Right atrium auricular region (tissue), 2 donors: ENCODE data around the gene MAPKAPK5. TPM values are rescaled to one million over a fixed set of nuclear protein-coding genes. Genes with fewer than 3 reads are reported as not detected.

ENCODE experiments used
- DNase-seq: peaks from one replicate; pipeline ENCODE4 v3.0.0-alpha.2; 2019; ENCODE audit warnings: low spot score
- H3K27ac ChIP-seq, 2 donors: fragments of 200-600 bp; sonication (generic); 1 replicate in 1 of 2; 2 replicates in 1 of 2; pipeline ENCODE4 v1.5.1; 2016 to 2019
- H3K27me3 ChIP-seq, 2 donors: fragments of 200-600 bp; sonication (generic); one replicate each; pipeline versions ENCODE4 v1.5.1 to v1.6.0; 2017 to 2019
- H3K36me3 ChIP-seq: fragments of 200-600 bp; sonication (generic); one replicate; pipeline ENCODE4 v1.5.1; 2016
- H3K4me1 ChIP-seq, 2 donors: fragments of 200-600 bp; sonication (generic); one replicate each; pipeline versions ENCODE4 v1.5.1 to v1.6.0; 2017 to 2019
- H3K4me3 ChIP-seq, 2 donors: fragments of 200-600 bp; sonication (generic); 1 replicate in 1 of 2; 2 replicates in 1 of 2; pipeline ENCODE4 v1.5.1; 2017 to 2019; ENCODE audit warnings: mild to moderate bottlenecking in 1 of 2, moderate library complexity in 1 of 2
- H3K9me3 ChIP-seq, 2 donors: fragments of 200-600 bp; sonication (generic); one replicate each; pipeline ENCODE4 v1.5.1; 2019
- total RNA-seq, 2 donors: library from RNA; depleted of rRNA; stranded (reverse); fragments of >200 nt; gene quantifications; one replicate each; pipeline ENCODE4 v1.1.0, GENCODE V29; 2016
- TF ChIP-seq, protein P1 (sequence below), 2 donors: fragments of 200-600 bp; sonication (generic); IDR thresholded peaks; one replicate each; pipeline ENCODE4 v1.5.1; 2019; ENCODE audit warnings: antibody characterized with exemption in 2 of 2

The MAPKAPK5 gene, protein sequence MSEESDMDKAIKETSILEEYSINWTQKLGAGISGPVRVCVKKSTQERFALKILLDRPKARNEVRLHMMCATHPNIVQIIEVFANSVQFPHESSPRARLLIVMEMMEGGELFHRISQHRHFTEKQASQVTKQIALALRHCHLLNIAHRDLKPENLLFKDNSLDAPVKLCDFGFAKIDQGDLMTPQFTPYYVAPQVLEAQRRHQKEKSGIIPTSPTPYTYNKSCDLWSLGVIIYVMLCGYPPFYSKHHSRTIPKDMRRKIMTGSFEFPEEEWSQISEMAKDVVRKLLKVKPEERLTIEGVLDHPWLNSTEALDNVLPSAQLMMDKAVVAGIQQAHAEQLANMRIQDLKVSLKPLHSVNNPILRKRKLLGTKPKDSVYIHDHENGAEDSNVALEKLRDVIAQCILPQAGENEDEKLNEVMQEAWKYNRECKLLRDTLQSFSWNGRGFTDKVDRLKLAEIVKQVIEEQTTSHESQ
- 10 to 100 TPM; 30.9 to 42.5 TPM for total RNA-seq

GRCh38 chr12:111841750-111842555 lies at the start of gene MAPKAPK5:
TSS of gene MAPKAPK5 (plus strand) at chr12:111842228. CDS start at chr12:111842734, 506 bp downstream.
- TF ChIP-seq, protein P1, sequence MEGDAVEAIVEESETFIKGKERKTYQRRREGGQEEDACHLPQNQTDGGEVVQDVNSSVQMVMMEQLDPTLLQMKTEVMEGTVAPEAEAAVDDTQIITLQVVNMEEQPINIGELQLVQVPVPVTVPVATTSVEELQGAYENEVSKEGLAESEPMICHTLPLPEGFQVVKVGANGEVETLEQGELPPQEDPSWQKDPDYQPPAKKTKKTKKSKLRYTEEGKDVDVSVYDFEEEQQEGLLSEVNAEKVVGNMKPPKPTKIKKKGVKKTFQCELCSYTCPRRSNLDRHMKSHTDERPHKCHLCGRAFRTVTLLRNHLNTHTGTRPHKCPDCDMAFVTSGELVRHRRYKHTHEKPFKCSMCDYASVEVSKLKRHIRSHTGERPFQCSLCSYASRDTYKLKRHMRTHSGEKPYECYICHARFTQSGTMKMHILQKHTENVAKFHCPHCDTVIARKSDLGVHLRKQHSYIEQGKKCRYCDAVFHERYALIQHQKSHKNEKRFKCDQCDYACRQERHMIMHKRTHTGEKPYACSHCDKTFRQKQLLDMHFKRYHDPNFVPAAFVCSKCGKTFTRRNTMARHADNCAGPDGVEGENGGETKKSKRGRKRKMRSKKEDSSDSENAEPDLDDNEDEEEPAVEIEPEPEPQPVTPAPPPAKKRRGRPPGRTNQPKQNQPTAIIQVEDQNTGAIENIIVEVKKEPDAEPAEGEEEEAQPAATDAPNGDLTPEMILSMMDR (IDR thresholded peaks at IDR 0.05) = peak in 1 of 2 donors; percentile 2
- Histone ChIP-seq H3K36me3 (peaks cover 10% of the 10 kb centered on the region), H3K27ac (peak within 1 kb of the TSS; percentile 93 to 97), H3K4me3 (peak within 1 kb of the TSS; percentile 91 to 94), H3K27me3 (no peaks in the 10 kb centered on the region), H3K9me3 (no peaks in the 10 kb centered on the region), H3K4me1 (peaks cover 0 to 37% of the 10 kb centered on the region in 2 donors)
- peak; percentile 96 for DNase-seq

DNA sequence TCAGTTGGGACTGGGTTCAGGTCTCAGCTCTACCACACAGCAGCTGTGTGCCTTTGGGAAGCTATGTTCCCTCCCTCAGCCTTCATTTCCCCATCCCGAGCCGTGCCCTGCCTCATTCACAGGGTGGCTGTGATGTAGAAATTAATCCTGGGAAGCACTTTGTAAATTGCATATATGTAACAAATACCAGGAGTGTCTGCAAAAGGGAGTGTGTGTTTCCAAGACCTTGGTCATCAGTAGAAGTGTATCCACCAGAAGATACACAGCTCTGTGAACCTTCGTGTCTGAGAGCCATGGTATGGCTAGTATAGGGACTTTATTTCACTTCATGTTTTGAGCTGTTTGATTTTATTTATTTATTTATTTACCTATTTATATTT lies 49.2 kb upstream of the MAPKAPK5 start:
- H3K27me3 ChIP-seq = no peaks in the 10 kb centered on the region
- peak overlapping the region; percentile 74 to 91 for H3K27ac ChIP-seq
- no peaks in the 10 kb centered on the region for H3K9me3 ChIP-seq
- no peak for DNase-seq
- no peak overlapping the region for H3K4me3 ChIP-seq
- peaks cover 71% of the 10 kb centered on the region for H3K36me3 ChIP-seq
- TF ChIP-seq, protein P1 (IDR thresholded peaks at IDR 0.05) = no peak
- peaks cover 0 to 23% of the 10 kb centered on the region in 2 donors for H3K4me1 ChIP-seq

DNA sequence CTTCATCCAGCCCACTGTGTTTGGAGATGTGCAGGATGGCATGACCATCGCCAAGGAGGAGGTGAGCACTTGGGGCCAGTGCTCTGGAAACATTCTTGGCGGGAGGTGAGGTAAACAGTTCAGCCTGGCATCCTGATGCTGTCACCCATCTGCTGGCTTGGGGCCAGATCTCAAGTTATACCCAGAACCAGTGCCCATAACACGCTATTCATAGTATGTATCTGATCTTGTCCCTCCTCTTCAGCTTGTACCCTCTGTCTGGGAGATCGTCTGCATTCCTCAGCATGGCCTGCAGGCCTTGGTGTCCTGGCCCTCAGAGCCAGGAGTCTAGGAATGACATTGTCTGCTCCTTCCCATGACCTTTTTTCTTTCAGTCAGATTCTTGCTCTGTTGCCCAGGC lies 43.8 kb upstream of the MAPKAPK5 start:
- Histone ChIP-seq H3K9me3 (no peaks in the 10 kb centered on the region), H3K27me3 (no peaks in the 10 kb centered on the region), H3K4me3 (no peak overlapping the region), H3K4me1 (peaks cover 0 to 9% of the 10 kb centered on the region in 2 donors), H3K27ac (peak overlapping the region in 1 of 2 donors; percentile 63), H3K36me3 (peaks cover 79% of the 10 kb centered on the region)
- no peak for DNase-seq
- TF ChIP-seq, protein P1 (IDR thresholded peaks at IDR 0.05) = no peak

GRCh38 chr12:111799758-111800157 lies 42.3 kb upstream of the MAPKAPK5 start:
- no peak overlapping the region for H3K27ac ChIP-seq
- TF ChIP-seq, protein P1 (IDR thresholded peaks at IDR 0.05) = no peak

DNA sequence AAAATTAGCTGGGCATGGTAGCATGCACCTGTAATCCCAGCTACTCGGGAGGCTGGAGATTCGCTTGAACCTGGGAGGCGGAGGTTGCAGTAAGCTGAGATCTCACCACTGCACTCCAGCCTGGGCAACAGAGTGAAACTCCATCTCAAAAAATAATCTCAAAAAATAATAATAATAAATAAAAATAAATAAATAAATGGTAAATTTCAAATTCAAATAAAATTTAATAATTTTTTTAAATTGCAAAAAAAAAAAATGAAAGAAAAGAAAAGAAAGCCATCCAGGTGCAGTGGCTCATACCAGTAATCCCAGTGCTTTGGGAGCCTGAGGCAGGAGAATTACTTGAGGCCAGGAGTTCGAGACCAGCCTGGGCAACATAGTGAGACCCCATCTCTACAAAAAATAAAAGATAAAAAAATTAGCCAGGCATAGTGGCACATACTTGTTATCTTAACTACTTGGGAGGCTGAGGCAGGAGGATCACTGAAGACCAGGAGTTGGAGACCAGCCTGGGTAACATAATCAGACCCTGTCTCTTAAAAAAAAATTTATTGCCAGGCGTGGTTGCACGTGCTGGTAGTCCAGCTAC lies 38.9 kb upstream of the MAPKAPK5 start:
- H3K36me3 ChIP-seq = peaks cover 78% of the 10 kb centered on the region
- H3K9me3 ChIP-seq = no peaks in the 10 kb centered on the region
- no peak overlapping the region for H3K4me3 ChIP-seq
- H3K27ac ChIP-seq = no peak overlapping the region
- peaks cover 0 to 7% of the 10 kb centered on the region in 2 donors for H3K4me1 ChIP-seq
- no peaks in the 10 kb centered on the region for H3K27me3 ChIP-seq
- TF ChIP-seq, protein P1 (IDR thresholded peaks at IDR 0.05) = no peak
- DNase-seq = no peak

More at GRCh38 chr12:111799758-111800157, 42.3 kb upstream of the MAPKAPK5 start:
- Histone ChIP-seq H3K4me3 (no peak overlapping the region), H3K27me3 (no peaks in the 10 kb centered on the region), H3K9me3 (no peaks in the 10 kb centered on the region), H3K36me3 (peaks cover 76% of the 10 kb centered on the region), H3K4me1 (peaks cover 0 to 9% of the 10 kb centered on the region in 2 donors)
- no peak for DNase-seq
